GM10266 (cell line): ENCODE data around the gene LRRC7.
"Not testable (repeated sequence)": the region's sequence is repeated elsewhere in the genome, so short reads cannot be mapped to it uniquely, and the experiment has no call there.

Source experiments
- DNase-seq: peaks from one replicate; pipeline ENCODE4 v3.0.0; 2012; ENCODE audit errors: extremely low spot score
- TF ChIP-seq, protein P1 (sequence below): IDR thresholded peaks from 2 replicates; pipeline ENCODE4 v1.5.1; 2012; ENCODE audit warnings: mild to moderate bottlenecking, low read depth; ENCODE audit not compliant: control insufficient read depth, insufficient read depth; ENCODE audit errors: missing control alignments

LRRC7 gene

DNA sequence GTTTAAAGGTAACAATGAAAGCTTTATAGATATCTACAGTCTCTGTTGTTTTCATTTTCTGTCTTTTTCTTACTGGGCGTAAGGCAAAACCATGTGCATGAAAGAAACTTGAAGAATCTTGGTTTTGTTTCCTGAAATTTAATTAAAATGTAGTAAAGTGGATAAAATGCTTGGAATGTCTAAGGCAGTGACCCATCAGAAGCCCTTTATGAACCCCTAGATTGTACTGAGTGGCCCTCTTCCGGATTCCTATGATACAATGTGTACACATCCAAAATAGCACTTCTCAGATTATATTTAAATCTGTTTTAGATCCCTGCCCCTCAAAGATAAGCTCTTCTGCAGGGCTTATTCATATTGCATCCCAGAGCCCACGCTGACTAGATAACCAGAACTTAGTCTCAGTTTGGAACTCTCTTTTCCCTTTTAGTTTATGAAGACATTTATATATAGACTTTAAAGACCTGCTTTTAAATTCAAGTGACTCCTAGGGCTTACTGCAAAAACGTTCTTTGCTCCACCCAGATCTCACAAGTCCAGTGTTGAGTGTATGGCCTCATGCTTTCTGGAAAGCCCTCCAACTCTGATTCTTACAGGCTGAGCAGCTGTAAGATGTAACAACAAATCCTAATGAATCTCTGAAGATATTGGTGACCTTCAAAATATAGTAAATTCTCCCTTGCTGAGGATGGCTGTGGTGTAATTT lies 142.9 kb downstream of the LRRC7 start:
- TF ChIP-seq, protein P1, sequence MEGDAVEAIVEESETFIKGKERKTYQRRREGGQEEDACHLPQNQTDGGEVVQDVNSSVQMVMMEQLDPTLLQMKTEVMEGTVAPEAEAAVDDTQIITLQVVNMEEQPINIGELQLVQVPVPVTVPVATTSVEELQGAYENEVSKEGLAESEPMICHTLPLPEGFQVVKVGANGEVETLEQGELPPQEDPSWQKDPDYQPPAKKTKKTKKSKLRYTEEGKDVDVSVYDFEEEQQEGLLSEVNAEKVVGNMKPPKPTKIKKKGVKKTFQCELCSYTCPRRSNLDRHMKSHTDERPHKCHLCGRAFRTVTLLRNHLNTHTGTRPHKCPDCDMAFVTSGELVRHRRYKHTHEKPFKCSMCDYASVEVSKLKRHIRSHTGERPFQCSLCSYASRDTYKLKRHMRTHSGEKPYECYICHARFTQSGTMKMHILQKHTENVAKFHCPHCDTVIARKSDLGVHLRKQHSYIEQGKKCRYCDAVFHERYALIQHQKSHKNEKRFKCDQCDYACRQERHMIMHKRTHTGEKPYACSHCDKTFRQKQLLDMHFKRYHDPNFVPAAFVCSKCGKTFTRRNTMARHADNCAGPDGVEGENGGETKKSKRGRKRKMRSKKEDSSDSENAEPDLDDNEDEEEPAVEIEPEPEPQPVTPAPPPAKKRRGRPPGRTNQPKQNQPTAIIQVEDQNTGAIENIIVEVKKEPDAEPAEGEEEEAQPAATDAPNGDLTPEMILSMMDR, result no peak
- DNase-seq, result no peak

DNA sequence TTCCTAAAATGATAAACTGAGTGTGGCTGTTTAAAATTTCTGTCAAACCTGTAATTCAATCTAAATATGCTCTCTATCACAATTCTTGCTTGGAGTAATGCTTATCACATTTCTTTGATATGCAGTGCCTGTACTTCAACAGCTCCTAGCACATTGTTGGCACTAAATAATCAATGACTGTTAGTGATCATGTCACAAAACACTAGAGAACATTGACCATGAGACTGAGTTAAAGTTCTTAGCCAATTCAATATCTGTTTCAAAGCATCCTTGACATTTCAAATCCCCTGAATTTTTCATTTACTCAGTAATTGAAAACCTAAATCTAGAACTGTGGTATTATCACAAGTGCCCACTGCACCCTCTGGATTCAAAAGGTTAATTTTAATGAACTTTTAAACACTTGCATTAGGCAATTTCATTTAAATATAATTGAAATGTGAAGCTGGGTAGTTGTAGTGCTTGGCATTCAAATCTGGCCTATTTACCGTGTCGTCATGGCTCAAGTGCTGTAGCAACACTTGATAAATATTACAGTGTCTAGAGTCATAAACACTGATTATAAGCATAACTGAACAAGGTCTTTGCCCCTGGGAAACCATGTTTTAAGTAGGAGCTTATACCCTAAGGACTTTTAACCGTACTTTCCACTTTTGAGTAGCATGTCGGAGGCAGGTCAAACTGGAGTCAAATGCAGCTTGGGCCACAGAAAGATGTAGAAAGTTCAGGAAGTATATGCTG lies 143.6 kb downstream of the LRRC7 start:
- DNase-seq, result no peak

DNA sequence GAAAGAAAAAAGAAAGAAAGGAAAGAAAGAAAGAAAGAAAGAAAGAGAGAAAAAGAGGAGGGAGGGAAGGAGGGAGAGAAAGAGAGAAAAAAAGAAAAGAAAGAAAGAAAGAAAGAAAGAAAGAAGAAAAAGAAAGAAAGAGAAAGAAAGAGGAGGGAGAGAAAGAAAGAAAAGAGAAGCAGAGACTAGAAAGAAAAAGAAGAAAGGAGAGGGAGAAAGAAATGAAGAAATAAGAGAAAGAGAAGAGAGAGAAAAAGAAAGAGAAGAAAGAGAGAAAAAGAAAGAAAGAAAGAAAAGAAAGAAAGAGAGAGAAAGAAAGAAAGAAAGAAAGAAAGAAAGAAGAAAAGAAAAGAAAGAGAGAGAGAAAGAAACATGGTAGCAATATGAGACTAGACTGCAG lies 150.1 kb downstream of the LRRC7 start:
- DNase-seq, result not testable (repeated sequence)

More for the DNA sequence above, 143.6 kb downstream of the LRRC7 start:
- TF ChIP-seq, protein P1, result no peak

DNA sequence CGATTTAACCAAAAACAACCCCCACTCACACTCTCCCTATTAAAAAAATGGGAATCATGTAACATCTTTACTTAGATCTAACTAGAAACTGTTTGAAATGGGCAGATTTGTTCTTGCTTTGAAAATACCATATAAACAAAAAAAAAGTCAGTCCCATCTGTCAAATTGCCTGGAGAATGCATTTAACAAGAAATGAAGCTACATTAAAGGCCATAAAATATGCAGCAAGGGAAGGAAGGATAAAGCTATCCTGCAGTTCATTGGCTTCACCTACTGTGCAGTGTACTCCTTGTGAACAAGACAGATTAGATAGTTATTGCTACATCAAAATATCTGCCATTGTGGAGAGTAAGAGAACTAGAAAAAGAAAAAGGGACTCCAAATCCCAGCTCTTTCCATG lies 160.5 kb downstream of the LRRC7 start:
- DNase-seq, result no peak
- TF ChIP-seq, protein P1, result no peak

DNA sequence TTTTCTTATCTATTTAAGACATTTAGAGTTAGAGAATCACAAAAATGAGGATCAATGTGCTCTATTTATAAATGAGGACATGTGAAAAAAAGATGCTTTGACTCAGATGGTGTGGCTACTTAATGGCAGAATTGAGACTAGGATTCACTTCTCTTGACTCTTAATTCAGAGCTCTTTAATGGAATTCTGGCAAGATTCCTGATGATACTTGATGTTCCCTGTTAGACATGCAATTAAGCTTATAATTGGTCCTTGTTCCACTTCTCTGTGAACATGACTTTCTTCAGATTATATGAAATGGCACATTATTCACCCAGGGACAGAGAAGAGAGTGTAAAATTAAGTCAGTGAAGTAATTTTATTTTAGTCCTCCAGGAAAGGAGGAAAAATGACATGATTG lies 165.3 kb downstream of the LRRC7 start:
- TF ChIP-seq, protein P1, result no peak
- no peak for DNase-seq

DNA sequence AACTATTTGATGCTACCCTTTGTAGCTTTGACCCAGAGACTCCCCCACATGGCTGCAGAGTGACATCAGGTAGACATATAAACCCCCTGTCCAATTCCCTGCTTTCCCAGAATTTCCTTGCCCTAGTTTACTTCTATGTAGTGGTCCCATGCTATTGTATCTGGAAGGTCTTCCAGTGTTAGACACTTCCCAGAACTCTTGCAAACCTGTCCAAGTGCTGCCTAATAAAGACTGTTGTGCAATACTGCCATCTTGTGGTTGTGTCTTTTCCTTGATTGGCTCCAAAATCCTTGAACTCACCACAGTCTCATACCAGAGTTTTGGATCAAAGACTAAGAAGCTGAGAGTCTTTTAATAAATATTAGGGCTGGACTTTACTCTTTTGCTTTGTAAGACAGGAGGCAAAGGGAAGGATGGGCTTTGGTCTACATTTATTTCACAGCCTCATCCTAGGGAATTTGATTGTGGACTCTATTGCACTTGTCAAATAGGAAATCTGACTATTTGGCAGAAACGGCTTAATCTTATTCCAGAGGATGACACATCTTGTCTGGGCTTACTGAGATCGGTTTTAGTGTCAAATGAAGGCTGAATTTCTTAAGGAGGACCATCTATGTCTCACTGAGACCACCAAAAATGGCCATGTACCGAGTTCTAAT lies 169.9 kb downstream of the LRRC7 start:
- DNase-seq, result peak; percentile 6
- TF ChIP-seq, protein P1, result peak; percentile 65

DNA sequence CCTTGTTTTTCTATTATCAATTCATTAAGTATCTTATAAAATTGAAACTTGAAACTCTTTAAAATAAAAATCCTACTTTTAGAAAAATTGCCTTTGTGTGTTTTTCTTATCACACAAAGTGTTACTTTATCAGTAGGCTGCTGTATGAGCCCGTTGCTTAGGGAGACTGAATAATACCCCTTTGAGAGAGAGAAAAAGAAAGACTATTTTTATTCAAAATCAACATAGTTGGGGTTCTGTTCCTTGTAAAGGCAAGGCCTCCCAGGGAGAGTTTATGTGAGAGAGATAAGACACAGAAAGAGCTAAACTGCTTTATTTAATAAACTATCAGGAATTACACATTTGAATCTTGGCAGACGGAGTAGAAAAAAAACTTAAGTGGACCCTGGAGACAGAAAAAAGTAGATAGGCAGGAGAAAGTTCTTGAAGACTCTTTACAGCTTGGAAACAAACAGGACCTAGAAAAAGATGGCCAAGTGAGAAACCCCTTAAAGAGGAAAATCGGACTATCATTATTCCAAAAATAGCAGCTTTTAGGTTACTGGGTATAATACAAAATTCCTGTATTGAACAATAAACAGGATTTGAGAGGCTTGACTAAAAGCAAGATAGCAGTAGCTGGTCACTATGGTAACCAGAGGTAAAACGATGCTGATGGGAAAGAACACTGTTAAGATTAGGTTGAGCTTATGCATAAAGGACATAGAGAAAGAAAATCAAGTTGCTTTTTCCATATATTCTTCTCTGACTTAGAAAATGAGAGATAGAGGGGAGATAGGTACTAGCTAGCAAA lies 170.9 kb downstream of the LRRC7 start:
- TF ChIP-seq, protein P1, result no peak
- no peak for DNase-seq
